Hepatocyte (in vitro differentiated cells): Measurements from ENCODE around the gene OAS3. TPM values are rescaled to one million over a fixed set of nuclear protein-coding genes. Genes with fewer than 3 reads are reported as not detected.

Experiments used
- DNase-seq: peaks from one replicate; pipeline ENCODE4 v3.0.0-alpha.2; 2016; ENCODE audit warnings: low spot score
- H2AFZ ChIP-seq: fragments of 200-600 bp; sonication (generic); 2 replicates; pipeline ENCODE4 v1.6.0; 2016; ENCODE audit warnings: antibody characterized with exemption, mild to moderate bottlenecking
- H3K27ac ChIP-seq: fragments of 200-600 bp; sonication (generic); 2 replicates; pipeline ENCODE4 v1.5.1; 2016; ENCODE audit warnings: mild to moderate bottlenecking
- H3K27me3 ChIP-seq: fragments of 200-600 bp; sonication (generic); 2 replicates; pipeline ENCODE4 v1.6.1; 2016
- H3K36me3 ChIP-seq: fragments of 200-600 bp; sonication (generic); replicated peaks from 2 replicates; pipeline ENCODE4 v1.5.1; 2016; ENCODE audit warnings: low read depth; ENCODE audit not compliant: insufficient read depth
- H3K4me1 ChIP-seq: fragments of 200-600 bp; sonication (generic); 2 replicates; pipeline ENCODE4 v1.5.1; 2016; ENCODE audit warnings: mild to moderate bottlenecking, moderate library complexity; ENCODE audit not compliant: insufficient read depth
- H3K4me2 ChIP-seq: fragments of 200-600 bp; sonication (generic); 2 replicates; pipeline ENCODE4 v1.6.0; 2016
- H3K4me3 ChIP-seq: fragments of 200-600 bp; sonication (generic); 2 replicates; pipeline ENCODE4 v1.5.1; 2016; ENCODE audit warnings: mild to moderate bottlenecking
- H3K79me2 ChIP-seq: fragments of 200-600 bp; sonication (generic); 2 replicates; pipeline ENCODE4 v1.6.0; 2017; ENCODE audit warnings: mild to moderate bottlenecking
- H3K9me2 ChIP-seq: fragments of 200-600 bp; sonication (generic); replicated peaks from 2 replicates; pipeline ENCODE4 v1.6.0; 2017; ENCODE audit warnings: mild to moderate bottlenecking; ENCODE audit not compliant: insufficient read depth
- H3K9me3 ChIP-seq: fragments of 200-600 bp; sonication (generic); 2 replicates; pipeline ENCODE4 v1.5.1; 2016; ENCODE audit warnings: low read depth, mild to moderate bottlenecking
- H4K20me1 ChIP-seq: fragments of 200-600 bp; sonication (generic); 2 replicates; pipeline ENCODE4 v1.6.0; 2016; ENCODE audit warnings: mild to moderate bottlenecking; ENCODE audit not compliant: insufficient read depth, poor library complexity, severe bottlenecking
- EZH2 ChIP-seq: fragments of 200-600 bp; sonication (generic); IDR thresholded peaks from 2 replicates; pipeline ENCODE4 v1.6.1; 2016; ENCODE audit warnings: antibody characterized with exemption, mild to moderate bottlenecking, borderline replicate concordance
- EZH2phosphoT487 ChIP-seq: fragments of 200-600 bp; sonication (generic); IDR thresholded peaks from one replicate; pipeline ENCODE4 v1.6.1; 2018; ENCODE audit warnings: antibody characterized with exemption, mild to moderate bottlenecking, low read depth, moderate library complexity; ENCODE audit not compliant: unreplicated experiment, severe bottlenecking
- WGBS: methylation state at CpG from one replicate; pipeline ENCODE4 v1.1.6; 2016; ENCODE audit warnings: low lambda C conversion rate; ENCODE audit errors: missing lambda C conversion rate; 5-methylcytosine and 5-hydroxymethylcytosine counted together
- polyA plus RNA-seq: library from polyadenylated mRNA; unstranded; fragments of >200 nt; fragmentation: Nextera tagmentation; extraction: Ambion mirVana; gene quantifications from 2 replicates; pipeline ENCODE4 v1.2.1, GENCODE V29; 2016
- total RNA-seq: library from RNA; depleted of rRNA; stranded (reverse); fragments of >200 nt; gene quantifications from 2 replicates; pipeline ENCODE4 v1.2.3, GENCODE V29; 2014
- TF ChIP-seq, protein P1 (sequence below): fragments of 200-600 bp; sonication (generic); IDR thresholded peaks from 2 replicates; pipeline ENCODE4 v1.5.1; 2016; ENCODE audit warnings: antibody characterized with exemption, mild to moderate bottlenecking; ENCODE audit not compliant: poor library complexity

OAS3 gene
- total and polyA plus RNA-seq, 2 experiments from 2014 or later, result 6.6 to 15.0 TPM

DNA sequence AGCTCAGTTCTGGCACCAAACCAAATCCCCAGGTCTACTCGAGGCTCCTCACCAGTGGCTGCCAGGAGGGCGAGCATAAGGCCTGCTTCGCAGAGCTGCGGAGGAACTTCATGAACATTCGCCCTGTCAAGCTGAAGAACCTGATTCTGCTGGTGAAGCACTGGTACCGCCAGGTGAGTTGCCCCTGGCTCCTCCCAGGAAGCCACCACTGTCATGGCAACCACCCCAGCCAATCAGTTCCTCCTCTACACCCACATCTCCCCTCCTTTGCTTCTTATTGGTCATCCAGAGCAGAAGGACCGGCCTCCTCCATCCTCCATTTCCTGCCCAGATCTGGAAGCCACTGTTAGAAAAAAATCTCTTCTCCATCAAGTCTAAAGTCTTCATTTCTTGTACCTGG is 22.8 kb downstream of the OAS3 start:
- no peaks in the 10 kb centered on the region for H3K79me2 ChIP-seq
- no peaks in the 10 kb centered on the region for H3K9me3 ChIP-seq
- DNase-seq, result no peak
- no peaks in the 10 kb centered on the region for H3K9me2 ChIP-seq
- no peak overlapping the region for H2AFZ ChIP-seq
- no peak for TF ChIP-seq EZH2phosphoT487
- TF ChIP-seq, protein P1, sequence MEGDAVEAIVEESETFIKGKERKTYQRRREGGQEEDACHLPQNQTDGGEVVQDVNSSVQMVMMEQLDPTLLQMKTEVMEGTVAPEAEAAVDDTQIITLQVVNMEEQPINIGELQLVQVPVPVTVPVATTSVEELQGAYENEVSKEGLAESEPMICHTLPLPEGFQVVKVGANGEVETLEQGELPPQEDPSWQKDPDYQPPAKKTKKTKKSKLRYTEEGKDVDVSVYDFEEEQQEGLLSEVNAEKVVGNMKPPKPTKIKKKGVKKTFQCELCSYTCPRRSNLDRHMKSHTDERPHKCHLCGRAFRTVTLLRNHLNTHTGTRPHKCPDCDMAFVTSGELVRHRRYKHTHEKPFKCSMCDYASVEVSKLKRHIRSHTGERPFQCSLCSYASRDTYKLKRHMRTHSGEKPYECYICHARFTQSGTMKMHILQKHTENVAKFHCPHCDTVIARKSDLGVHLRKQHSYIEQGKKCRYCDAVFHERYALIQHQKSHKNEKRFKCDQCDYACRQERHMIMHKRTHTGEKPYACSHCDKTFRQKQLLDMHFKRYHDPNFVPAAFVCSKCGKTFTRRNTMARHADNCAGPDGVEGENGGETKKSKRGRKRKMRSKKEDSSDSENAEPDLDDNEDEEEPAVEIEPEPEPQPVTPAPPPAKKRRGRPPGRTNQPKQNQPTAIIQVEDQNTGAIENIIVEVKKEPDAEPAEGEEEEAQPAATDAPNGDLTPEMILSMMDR, result no peak
- no peak for TF ChIP-seq EZH2
- H4K20me1 ChIP-seq, result no peaks in the 10 kb centered on the region
- H3K4me1 ChIP-seq, result no peaks in the 10 kb centered on the region
- H3K4me2 ChIP-seq, result no peak overlapping the region
- H3K4me3 ChIP-seq, result no peak overlapping the region
- no peak overlapping the region for H3K27ac ChIP-seq
- WGBS, result 88% methylated on average over 7 of the region's 7 CpGs
- H3K27me3 ChIP-seq, result no peaks in the 10 kb centered on the region
- no peaks in the 10 kb centered on the region for H3K36me3 ChIP-seq

DNA sequence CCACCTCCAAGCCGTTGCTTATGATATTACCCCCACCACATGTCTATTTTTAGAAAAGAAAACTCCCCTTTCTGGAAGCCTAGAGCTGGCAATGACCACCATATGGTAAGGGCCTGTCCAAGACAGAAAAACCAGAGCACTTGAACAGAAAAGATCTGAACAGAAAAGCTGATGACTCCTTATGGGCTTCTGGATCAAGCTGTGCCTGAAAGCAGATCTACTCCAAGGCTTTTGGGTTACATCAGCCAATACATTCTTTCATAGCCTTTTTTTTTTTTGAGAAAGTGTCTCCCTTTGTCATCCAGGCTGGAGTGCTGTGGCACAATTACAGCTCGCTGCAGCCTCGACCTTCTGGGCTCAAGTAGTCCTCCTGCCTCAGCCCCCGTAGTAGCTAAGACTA is 23.3 kb downstream of the OAS3 start:
- WGBS, result 92% methylated on average over 4 of the region's 4 CpGs
- Histone ChIP-seq H3K36me3 (no peaks in the 10 kb centered on the region), H3K9me3 (no peaks in the 10 kb centered on the region)

GRCh38 chr12:112962561-112962960 is 24.3 kb downstream of the OAS3 start:
- Histone ChIP-seq H3K4me1 (no peaks in the 10 kb centered on the region), H3K9me3 (no peaks in the 10 kb centered on the region), H3K27me3 (no peaks in the 10 kb centered on the region), H3K9me2 (no peaks in the 10 kb centered on the region), H3K79me2 (no peaks in the 10 kb centered on the region), H3K4me2 (no peak overlapping the region), H3K4me3 (no peak overlapping the region), H2AFZ (no peak overlapping the region), H4K20me1 (no peaks in the 10 kb centered on the region), H3K36me3 (no peaks in the 10 kb centered on the region), H3K27ac (no peak overlapping the region)
- 91% methylated on average over 7 of the region's 7 CpGs for WGBS
- no peak for DNase-seq
- TF ChIP-seq, protein P1, result no peak
- TF ChIP-seq EZH2, result no peak
- TF ChIP-seq EZH2phosphoT487, result no peak

More for the DNA sequence above, 23.3 kb downstream of the OAS3 start:
- Histone ChIP-seq H3K27ac (no peak overlapping the region), H3K27me3 (no peaks in the 10 kb centered on the region), H3K9me2 (no peaks in the 10 kb centered on the region), H3K4me2 (no peak overlapping the region), H3K4me3 (no peak overlapping the region), H4K20me1 (no peaks in the 10 kb centered on the region), H3K4me1 (no peaks in the 10 kb centered on the region), H2AFZ (no peak overlapping the region), H3K79me2 (no peaks in the 10 kb centered on the region)
- TF ChIP-seq EZH2 (no peak), EZH2phosphoT487 (no peak)
- TF ChIP-seq, protein P1, result no peak
- no peak for DNase-seq

DNA sequence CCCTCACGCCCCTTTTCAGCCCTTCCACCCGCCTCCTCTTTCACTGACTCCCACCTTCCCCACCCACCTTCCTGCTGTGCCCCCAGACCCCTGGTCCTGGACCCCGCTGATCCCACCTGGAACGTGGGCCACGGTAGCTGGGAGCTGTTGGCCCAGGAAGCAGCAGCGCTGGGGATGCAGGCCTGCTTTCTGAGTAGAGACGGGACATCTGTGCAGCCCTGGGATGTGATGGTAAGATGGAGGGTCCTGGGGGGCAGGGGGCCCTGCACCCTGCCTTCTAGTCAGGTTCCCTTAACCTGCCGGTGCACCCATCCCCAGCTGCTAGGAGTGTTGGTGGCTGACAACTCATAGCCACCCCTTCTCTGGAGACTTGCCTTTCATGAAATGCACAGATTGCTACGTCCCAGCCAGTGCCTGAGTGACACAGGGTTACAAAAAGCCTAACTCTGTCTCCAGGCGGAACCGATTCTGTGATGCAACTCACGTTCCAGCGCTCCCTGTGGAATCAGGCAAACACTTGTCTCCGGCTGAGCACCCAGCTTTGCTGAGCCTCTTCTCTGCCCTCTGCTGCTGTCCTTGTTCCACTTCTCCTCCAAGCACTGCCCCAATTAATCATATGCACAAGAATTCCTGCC is 25.1 kb downstream of the OAS3 start:
- WGBS, result 89% methylated on average over 14 of the region's 14 CpGs
- H3K9me3 ChIP-seq, result no peaks in the 10 kb centered on the region
- DNase-seq, result no peak
- no peak for TF ChIP-seq EZH2
- TF ChIP-seq EZH2phosphoT487, result no peak
- TF ChIP-seq, protein P1, result no peak
- no peak overlapping the region for H3K4me3 ChIP-seq
- H3K4me2 ChIP-seq, result no peak overlapping the region
- H2AFZ ChIP-seq, result no peak overlapping the region
- no peaks in the 10 kb centered on the region for H3K4me1 ChIP-seq
- no peaks in the 10 kb centered on the region for H3K27me3 ChIP-seq
- H3K27ac ChIP-seq, result no peak overlapping the region
- H4K20me1 ChIP-seq, result no peaks in the 10 kb centered on the region
- H3K79me2 ChIP-seq, result no peaks in the 10 kb centered on the region
- H3K9me2 ChIP-seq, result no peaks in the 10 kb centered on the region
- H3K36me3 ChIP-seq, result no peaks in the 10 kb centered on the region
